Endothelial cell of umbilical vein (primary cell): ENCODE measurements around the gene HSPA2.
A peak's percentile ranks its signal among the peaks of the same experiment; 100 is the strongest.

Experiments
- CTCF ChIP-seq, 2 donors: IDR thresholded peaks; 1 replicate in 1 of 2; 2 replicates in 1 of 2; pipeline ENCODE4 v1.5.1; 2011; ENCODE audit warnings: low read length in 2 of 2, mild to moderate bottlenecking in 2 of 2, moderate library complexity in 2 of 2, control low read depth in 1 of 2, inconsistent platforms in 1 of 2, low read depth in 1 of 2; ENCODE audit not compliant: insufficient read depth in 1 of 2; ENCODE audit errors: extremely low read depth in 1 of 2
- EZH2 ChIP-seq: IDR thresholded peaks from 2 replicates; pipeline ENCODE4 v1.6.1; 2012; ENCODE audit warnings: borderline replicate concordance, low read depth, mild to moderate bottlenecking, moderate library complexity, low read length, inconsistent platforms; ENCODE audit not compliant: severe bottlenecking
- FOS ChIP-seq: IDR thresholded peaks from 2 replicates; pipeline ENCODE4 v1.6.1; 2011; ENCODE audit warnings: mild to moderate bottlenecking, low read length, moderate library complexity, borderline replicate concordance; ENCODE audit not compliant: insufficient read depth
- POLR2A ChIP-seq: IDR thresholded peaks from 2 replicates; pipeline ENCODE4 v1.6.1; 2012; ENCODE audit warnings: low read depth, mild to moderate bottlenecking, control low read depth, low read length
- POLR2AphosphoS5 ChIP-seq: IDR thresholded peaks from 2 replicates; pipeline ENCODE4 v1.6.1; 2012; ENCODE audit warnings: low read depth, mild to moderate bottlenecking, control low read depth, low read length, moderate library complexity; ENCODE audit not compliant: insufficient read depth

DNA sequence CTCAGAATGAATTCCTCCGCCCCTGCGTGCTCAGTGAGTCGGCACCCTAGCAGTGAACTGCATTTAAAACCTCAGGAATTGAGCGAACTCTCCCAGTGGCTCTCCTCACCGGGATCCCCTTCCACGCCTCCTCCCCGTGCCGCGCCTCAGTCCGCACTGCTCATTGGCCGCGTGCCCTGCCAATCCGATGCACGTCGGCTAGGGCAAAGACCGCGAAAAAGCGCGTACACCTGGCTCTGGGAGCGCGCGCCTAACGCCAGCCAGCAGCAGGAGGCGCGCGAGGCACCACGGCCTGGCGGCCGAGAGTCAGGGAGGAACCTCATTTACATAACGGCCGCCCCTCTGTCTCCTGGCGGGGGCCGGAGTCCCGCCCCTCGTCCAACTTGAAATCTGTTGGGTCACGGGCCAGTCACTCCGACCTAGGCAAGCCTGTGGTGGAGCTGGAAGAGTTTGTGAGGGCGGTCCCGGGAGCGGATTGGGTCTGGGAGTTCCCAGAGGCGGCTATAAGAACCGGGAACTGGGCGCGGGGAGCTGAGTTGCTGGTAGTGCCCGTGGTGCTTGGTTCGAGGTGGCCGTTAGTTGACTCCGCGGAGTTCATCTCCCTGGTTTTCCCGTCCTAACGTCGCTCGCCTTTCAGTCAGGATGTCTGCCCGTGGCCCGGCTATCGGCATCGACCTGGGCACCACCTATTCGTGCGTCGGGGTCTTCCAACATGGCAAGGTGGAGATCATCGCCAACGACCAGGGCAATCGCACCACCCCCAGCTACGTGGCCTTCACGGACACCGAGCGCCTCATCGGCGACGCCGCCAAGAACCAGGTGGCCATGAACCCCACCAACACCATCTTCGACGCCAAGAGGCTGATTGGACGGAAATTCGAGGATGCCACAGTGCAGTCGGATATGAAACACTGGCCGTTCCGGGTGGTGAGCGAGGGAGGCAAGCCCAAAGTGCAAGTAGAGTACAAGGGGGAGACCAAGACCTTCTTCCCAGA, at the start of gene HSPA2:
- TF ChIP-seq CTCF (IDR thresholded peaks at IDR 0.05; ENCODE audit: extremely low read depth in 1 of 2, insufficient read depth in 1 of 2, low read depth in 1 of 2, low read length in 2 of 2) (peak; percentile 86 to 95), POLR2A (peak; percentile 74), EZH2 (no peak), POLR2AphosphoS5 (peak; percentile 76), FOS (no peak)
